HG03108 (cell line): ENCODE data around the gene SAMSN1.
A peak's percentile ranks its signal among the peaks of the same experiment; 100 is the strongest.

ENCODE experiments used
- ATAC-seq: cut with Tn5 transposase; IDR thresholded peaks from one replicate; pipeline ENCODE4 v1.9.1; 2021; ENCODE audit warnings: moderate library complexity; ENCODE audit not compliant: unreplicated experiment

The SAMSN1 gene

DNA sequence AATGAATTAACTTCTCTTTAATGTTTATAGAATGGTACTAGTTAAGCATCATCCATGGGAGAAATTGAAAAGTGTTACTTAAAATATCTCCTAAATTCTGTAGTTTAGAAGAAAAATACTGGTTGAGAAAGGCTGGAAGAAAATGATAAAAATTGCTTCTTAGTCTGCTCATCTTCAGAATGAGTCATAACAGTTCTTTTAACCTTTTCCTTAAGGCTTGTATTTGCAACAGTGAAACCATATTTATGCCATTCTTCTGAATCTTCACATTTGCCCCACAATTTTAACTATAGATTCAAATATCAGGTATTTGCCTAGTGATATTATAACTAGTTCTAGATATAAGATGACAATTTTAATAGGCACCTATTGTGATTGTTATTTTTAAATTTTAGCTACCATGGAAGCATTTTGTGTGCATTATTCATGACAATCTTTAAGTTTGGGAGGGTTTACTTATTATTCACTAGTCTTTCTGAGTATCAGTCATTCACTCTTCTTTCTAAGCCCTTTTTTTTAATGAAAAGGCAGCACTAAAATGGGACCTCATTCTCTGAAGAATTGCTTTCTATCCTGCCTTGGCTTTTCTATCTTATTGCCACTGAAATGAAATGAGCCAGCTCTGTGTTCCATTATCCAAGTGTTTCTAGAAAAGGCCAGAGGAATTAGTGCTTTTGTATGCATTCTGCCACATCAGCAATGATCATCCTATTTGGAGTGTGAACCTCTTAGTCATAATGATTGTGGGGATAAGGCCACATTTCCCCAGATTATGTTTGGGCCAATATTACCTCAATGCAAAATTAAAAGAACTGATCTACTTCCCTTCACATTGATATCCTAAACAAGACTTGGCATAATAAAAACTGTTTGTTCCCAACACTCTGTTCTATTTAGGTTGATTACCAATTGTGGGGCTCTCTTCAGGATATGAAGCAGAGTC, 58.4 kb downstream of the SAMSN1 start:
- no peak for ATAC-seq

- no peak for ATAC-seq
These were observed 59.2 kb downstream of the SAMSN1 start for GRCh38 chr21:14486869-14487268.

DNA sequence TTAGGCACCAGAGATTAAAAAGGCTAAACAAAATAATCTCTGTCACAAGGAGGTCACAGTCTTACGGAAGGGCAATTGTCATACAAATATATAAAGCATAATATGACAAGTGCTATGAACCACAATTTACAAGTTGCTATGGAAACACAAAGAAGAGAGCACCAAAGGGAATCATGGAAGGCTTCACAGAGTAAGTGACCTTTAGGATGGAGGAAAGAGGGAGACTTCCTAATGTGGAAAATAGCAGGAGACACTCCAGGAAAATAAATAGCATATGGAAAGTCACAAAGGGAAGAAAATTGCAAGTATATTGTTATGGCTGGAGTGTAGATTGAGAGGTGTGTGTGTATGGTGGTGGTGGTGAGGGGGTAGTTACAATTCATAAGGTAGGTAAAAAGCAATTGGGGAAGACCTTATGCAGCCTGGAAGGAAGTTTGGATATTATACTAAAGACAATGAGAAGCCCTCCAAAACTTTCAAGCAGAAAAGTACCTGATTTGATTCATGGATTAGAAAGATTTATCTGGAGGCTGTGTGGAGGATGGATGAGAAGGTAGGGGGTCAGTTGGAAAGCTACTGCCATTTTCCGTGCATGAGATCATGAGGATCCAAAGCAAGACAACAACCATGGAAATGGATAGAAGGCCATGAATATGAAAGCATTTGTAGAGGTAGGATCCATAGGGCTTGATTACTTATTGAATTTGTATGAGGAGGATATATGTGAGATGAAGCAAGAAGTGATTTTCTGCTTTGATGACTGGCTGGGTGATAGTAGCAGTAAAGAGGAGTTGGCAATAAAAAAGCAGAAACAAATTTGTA, 61.7 kb downstream of the SAMSN1 start:
- no peak for ATAC-seq

- no peak for ATAC-seq
These were observed 62.8 kb downstream of the SAMSN1 start for GRCh38 chr21:14483296-14483695.

- no peak for ATAC-seq
These were observed 64.0 kb downstream of the SAMSN1 start for GRCh38 chr21:14482165-14482564.

- no peak for ATAC-seq
These were observed 65.6 kb downstream of the SAMSN1 start for GRCh38 chr21:14480411-14481031.

- ATAC-seq: no peak
These were observed 66.8 kb downstream of the SAMSN1 start for GRCh38 chr21:14479241-14479786.

DNA sequence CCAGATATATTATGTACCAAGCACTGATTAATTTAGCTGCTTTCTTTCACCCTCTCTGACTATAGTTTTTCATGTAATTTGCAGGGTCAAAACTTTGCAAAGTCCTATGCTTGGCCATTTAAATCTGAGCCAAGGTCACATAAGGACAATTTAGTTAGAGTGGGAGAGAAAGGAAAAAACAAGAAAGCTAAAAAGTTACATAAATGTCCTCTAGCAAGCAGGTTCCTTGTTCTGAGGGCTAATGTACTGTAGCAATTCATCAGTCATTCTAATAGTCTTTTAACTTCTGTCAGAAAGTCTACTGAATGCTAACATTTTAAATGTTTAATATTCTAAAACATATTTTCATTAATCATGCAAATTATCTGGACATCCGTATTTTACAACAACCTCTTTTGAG, 68.3 kb downstream of the SAMSN1 start:
- ATAC-seq: no peak

DNA sequence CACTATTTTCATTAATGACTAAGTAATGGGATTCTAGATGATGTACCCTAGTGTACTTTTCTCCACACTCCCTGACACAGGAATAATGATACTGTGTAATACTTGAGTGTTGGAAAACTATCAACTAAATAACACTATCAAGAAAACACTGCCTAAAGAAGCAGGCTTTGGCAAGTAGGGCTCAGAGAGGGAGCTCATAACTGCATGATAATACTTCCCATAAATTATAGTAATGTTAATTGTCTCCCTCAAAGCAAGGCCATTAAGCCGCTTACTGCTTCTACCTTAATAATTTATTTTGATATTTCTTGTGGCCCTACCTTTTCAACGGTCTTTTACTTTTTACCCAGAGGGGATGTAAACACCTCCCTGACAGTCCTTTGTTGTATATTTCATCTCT, 69.0 kb downstream of the SAMSN1 start:
- no peak for ATAC-seq

GRCh38 chr21:14474995-14475394, 71.1 kb downstream of the SAMSN1 start:
- ATAC-seq: no peak

- ATAC-seq: no peak
These were observed 76.5 kb downstream of the SAMSN1 start for GRCh38 chr21:14469641-14470040.

DNA sequence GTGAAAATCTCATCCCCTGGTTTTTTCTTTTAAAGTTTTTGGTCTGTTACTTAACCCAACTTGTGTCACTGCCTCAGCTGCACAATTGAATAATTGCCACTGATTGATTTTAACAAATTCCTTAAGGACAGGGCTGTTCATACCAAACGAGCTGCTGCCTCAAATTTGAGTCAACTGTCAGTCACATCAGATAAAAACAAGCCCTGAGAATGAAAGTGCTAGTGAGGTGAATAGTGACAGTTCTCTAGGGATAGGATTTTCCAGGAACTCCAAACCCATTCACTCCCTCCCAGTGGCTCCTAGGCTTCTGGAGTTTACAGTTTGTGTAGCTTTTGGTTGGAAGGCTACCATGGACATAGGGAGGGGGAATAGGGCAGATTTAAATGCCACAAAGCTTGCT, 79.4 kb downstream of the SAMSN1 start:
- no peak for ATAC-seq

DNA sequence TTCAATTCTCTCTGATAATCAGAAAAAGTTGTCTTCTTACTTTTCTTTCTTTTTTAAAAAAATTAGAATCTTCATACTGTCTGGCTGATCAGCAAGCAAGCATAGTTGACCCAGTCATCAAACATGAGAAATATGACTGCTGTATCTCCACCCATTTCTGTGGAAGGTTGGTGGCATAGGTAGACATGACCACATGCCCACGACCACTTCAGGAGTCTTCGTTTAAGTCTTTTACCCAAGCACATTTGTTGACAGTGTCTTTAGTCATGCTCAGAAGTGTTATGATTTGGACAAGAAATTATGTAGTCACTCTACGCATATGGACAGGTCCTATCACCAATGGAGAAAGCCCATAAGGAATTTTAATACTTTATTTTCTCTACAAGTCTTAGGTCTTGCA, 88.4 kb downstream of the SAMSN1 start:
- no peak for ATAC-seq

DNA sequence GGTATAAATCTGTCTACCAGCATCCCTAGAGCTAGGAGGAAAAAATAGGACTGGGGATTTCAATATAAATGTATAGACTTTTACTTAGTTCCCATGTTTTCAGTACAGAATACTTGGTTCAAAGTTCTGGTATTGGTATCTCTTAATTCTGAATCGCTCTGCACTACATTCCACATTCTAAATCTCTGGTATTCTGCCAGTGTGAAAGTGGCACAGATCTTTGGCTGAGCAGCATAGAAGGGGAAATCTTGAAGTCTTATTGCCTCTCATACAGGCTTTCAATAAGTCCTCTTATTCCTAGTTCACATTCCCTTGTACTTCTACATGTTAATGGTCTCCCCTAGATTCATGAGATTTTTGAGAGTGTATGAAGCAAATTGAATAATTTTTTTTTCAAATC, 89.2 kb downstream of the SAMSN1 start:
- ATAC-seq: no peak

GRCh38 chr21:14454016-14455009, 91.8 kb downstream of the SAMSN1 start:
- ATAC-seq: peak; percentile 69

DNA sequence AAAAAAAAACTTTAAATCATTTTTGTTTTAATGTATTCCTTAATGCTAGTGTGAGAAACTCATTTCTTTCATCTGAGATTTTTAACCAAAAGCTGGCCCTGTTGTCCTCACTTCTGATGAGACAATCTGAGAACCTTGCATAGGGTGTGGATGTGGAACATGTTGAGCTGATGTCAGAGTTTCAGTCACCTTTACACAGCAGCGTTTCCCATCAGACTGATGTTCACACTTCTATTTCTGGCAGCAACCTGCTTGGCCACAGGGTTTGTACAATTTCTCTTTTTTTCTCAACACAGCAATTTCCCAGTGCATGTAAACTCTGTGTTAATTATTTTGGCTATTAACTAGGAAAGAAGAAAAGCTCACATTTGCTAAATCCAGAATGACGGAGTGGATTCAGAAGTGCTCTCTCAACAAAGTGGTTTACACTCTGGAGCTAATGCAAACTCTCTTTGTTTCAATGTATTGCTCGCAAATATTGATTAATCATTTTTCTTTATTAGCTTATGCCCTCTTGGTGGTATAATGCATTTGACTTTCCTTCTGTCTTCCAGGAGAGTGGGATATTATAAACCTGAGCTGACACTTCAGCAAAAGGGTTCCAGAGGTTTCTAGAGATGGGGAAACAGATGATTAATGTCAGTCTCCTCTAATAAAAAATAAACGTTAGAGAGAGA, 92.6 kb downstream of the SAMSN1 start:
- peak; percentile 75 for ATAC-seq

DNA sequence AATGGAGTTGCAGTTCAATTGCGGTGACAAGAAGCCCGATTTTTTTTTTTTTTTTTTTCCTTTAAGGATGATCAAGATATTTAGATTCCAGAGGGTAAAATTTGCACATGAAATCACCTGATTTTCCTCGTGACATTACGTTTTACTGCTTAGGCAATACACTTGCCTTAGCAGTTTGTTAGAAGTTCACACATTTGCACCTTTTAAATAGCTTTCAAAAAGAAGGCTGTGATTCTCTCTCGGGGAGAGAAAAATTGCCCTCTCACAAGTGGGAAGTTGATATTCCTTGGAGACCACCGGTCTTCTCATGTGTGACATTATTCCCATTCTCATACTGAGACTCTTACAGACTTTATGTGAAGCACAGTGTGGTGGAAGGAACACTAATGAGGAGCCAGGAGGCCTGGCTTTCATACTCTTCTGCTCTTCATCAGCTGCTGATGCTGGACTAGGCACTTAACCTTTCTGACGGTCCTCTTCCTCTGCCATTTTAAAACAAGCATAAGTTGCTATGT, 93.3 kb downstream of the SAMSN1 start:
- no peak for ATAC-seq

DNA sequence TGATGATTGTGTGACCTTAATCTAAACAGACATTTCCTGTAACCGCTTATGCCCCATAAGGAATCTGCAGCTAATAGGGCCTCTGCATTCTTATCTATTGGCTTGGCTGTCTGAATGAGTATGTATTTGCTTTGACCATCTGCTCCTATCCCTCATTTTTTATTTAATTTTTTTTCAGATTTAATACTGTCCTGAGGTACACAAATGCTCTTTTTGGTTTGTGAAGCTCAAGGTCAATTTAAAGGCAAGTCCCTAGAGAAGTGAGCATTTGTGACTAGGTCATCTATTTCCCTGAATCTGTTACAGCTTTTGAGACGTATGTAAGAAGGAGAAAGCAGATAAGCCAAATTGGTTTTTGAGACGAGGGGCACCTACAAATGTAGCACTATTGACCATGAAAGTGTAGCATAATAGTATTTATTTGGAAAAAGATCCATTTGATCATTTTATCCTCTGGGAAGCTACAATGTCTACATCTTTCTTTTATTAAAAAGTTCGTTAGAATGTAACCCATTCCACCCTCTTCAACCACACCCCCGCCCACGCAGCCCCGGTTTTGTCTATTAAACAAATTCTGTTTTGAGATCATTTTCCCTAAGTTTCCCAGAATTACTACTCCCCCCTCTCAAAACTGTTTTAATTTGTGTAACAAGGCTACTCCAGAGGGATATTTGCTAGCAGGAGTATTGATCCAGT, 93.9 kb downstream of the SAMSN1 start:
- no peak for ATAC-seq

DNA sequence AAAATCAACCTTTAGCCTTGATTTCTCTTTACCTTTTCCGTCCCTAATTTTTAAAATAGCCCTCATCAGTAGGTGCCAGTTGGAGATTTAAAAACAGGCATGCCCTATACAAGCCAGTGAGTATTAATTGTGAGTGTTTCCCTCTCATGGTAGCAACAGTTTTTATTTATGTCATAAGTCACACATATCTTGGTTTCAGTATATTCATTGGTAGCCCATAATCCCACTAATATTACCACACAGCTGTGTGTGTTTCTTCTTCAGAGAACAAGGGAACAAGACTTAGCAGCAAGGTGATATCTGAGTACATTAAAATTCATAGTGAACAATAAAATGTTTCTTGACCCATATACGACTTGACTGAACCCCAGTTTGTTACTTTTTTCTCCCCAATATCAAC, 94.6 kb downstream of the SAMSN1 start:
- ATAC-seq: no peak
